HCT116 (cell line): ENCODE results near the gene TMIE. TPM values are rescaled to one million over a fixed set of nuclear protein-coding genes. Genes with fewer than 3 reads are reported as not detected.

Experiments
- ATAC-seq: fragments of 200-7000 bp; cut with Tn5 transposase; 2 replicates; pipeline ENCODE4 v1.9.1; 2020; ENCODE audit warnings: mild to moderate bottlenecking, moderate library complexity
- BruUV-seq: library from RNA; stranded (reverse); fragments of 400-500 nt; replicated peaks from 2 replicates; lab custom pipeline; 2021; lab: Mats Ljungman, UMichigan
- CTCF ChIA-PET: fragments of 300-600 bp; sonication (Branson Sonifier 250); formaldehyde crosslinking; loops from one replicate; lab custom pipeline; 2021; ENCODE audit warnings: antibody characterized with exemption; lab: Charles Lee
- POLR2A ChIA-PET: fragments of 300-600, 350-600 bp; sonication (Branson Sonifier 250); formaldehyde crosslinking; loops from one replicate; lab custom pipeline; 2021; ENCODE audit warnings: antibody characterized with exemption; lab: Charles Lee
- RAD21 ChIA-PET, 2 experiments: fragments of 300-600 bp; sonication (Branson Sonifier 250); formaldehyde crosslinking; loops; one replicate each; lab custom pipeline; 2023; ENCODE audit warnings: low total read pairs in 2 of 2; ENCODE audit not compliant: uncharacterized antibody in 2 of 2, unreplicated experiment in 2 of 2, low non-redundant PET in 1 of 2; lab: Charles Lee
- DNase-seq: peaks from one replicate; pipeline ENCODE4 v3.0.0-alpha.2; 2010; ENCODE audit warnings: low read depth, low spot score
- H2AFZ ChIP-seq: fragments of 200-600 bp; shearing (Covaris generic), sonication (generic); 2 replicates; pipeline ENCODE4 v1.6.1; 2017; ENCODE audit warnings: low read depth, mixed run types, mixed read lengths, antibody characterized with exemption, low read length; ENCODE audit not compliant: poor library complexity, severe bottlenecking
- H3K27ac ChIP-seq: 2 replicates; pipeline ENCODE4 v1.5.1; 2012; ENCODE audit warnings: low read depth, low read length
- H3K27me3 ChIP-seq: fragments of 200-600 bp; sonication (generic); 2 replicates; pipeline ENCODE4 v1.6.1; 2016; ENCODE audit warnings: mixed run types, low read length, mixed read lengths; ENCODE audit not compliant: insufficient read depth
- H3K36me3 ChIP-seq, 2 experiments: fragments of 200-500 bp in 1 of 2; fragments of 200-600 bp in 1 of 2; sonication (Bioruptor generic) in 1 of 2; sonication (generic) in 1 of 2; 2 replicates each; pipeline versions ENCODE4 v1.5.1 to v1.6.1; 2014 to 2016; ENCODE audit warnings: low read length in 2 of 2, inconsistent platforms in 1 of 2, mixed read lengths in 1 of 2, mixed run types in 1 of 2; ENCODE audit not compliant: insufficient read depth in 2 of 2, control insufficient read depth in 1 of 2
- H3K4me1 ChIP-seq, 2 experiments: fragments of 200-600 bp in 1 of 2; sonication (generic) in 1 of 2; 2 replicates each; pipeline versions ENCODE4 v1.5.1 to v1.6.1; 2012 to 2017; ENCODE audit warnings: low read length in 2 of 2, inconsistent platforms in 1 of 2, mild to moderate bottlenecking in 1 of 2, mixed read lengths in 1 of 2, mixed run types in 1 of 2, moderate library complexity in 1 of 2; ENCODE audit not compliant: insufficient read depth in 2 of 2, control insufficient read depth in 1 of 2
- H3K4me2 ChIP-seq: fragments of 200-600 bp; sonication (generic); 2 replicates; pipeline ENCODE4 v1.6.1; 2017; ENCODE audit warnings: mixed run types, low read length, mixed read lengths
- H3K4me3 ChIP-seq, 2 experiments: fragments of 200-600 bp in 1 of 2; sonication (generic) in 1 of 2; replicated peaks in 1 of 2; 2 replicates each; pipeline ENCODE4 v1.5.1; 2011 to 2016; ENCODE audit warnings: low read length in 2 of 2, control low read depth in 1 of 2, low read depth in 1 of 2, mild to moderate bottlenecking in 1 of 2, mixed read lengths in 1 of 2, mixed run types in 1 of 2
- H3K79me2 ChIP-seq: fragments of 200-600 bp; sonication (generic); 2 replicates; pipeline ENCODE4 v1.6.1; 2017; ENCODE audit warnings: mild to moderate bottlenecking, mixed run types, low read length, moderate library complexity, mixed read lengths; ENCODE audit not compliant: insufficient read depth
- H3K9ac ChIP-seq: fragments of 200-600 bp; sonication (generic); 2 replicates; pipeline ENCODE4 v1.6.1; 2016; ENCODE audit warnings: low read length, mixed read lengths
- H3K9me2 ChIP-seq: fragments of 200-600 bp; sonication (generic), shearing (Covaris generic); 2 replicates; pipeline ENCODE4 v1.6.1; 2017; ENCODE audit warnings: mixed run types, mild to moderate bottlenecking, moderate library complexity; ENCODE audit not compliant: insufficient read depth
- H3K9me3 ChIP-seq, 2 experiments: fragments of 200-500 bp in 1 of 2; fragments of 200-600 bp in 1 of 2; sonication (Bioruptor generic) in 1 of 2; sonication (generic) in 1 of 2; 2 replicates each; pipeline ENCODE4 v1.6.1; 2014 to 2017; ENCODE audit warnings: low read length in 2 of 2, mixed read lengths in 2 of 2, inconsistent platforms in 1 of 2, low read depth in 1 of 2, mild to moderate bottlenecking in 1 of 2, mixed run types in 1 of 2, moderate library complexity in 1 of 2; ENCODE audit not compliant: control insufficient read depth in 1 of 2, insufficient read depth in 1 of 2
- H4K20me1 ChIP-seq: fragments of 200-600 bp; sonication (generic), shearing (Covaris generic); 2 replicates; pipeline ENCODE4 v1.6.1; 2017; ENCODE audit warnings: mixed run types, mild to moderate bottlenecking, moderate library complexity; ENCODE audit not compliant: insufficient read depth
- CBX3 ChIP-seq: IDR thresholded peaks from 2 replicates; pipeline ENCODE4 v1.6.1; 2012; ENCODE audit warnings: low read depth
- ELF1 ChIP-seq: IDR thresholded peaks from 2 replicates; pipeline ENCODE4 v1.6.1; 2012; ENCODE audit warnings: low read depth, borderline replicate concordance
- SIN3A ChIP-seq: IDR thresholded peaks from 2 replicates; pipeline ENCODE4 v1.6.1; 2012; ENCODE audit warnings: low read depth
- intact Hi-C: fragments of 100-400 bp; cut with micrococcal nuclease; formaldehyde crosslinking; loops from 2 replicates; pipeline ENCODE4 v1.10.0; 2022
- total RNA-seq: library from RNA; stranded (reverse); gene quantifications from one replicate; pipeline ENCODE4 v1.2.1, GENCODE V29; 2021; ENCODE audit not compliant: unreplicated experiment
- TF ChIP-seq, protein P1 (sequence below), 3 experiments: fragments of 200-600 bp in 1 of 3; sonication (generic) in 1 of 3; IDR thresholded peaks in 2 of 3; conservative IDR thresholded peaks in 1 of 3; 2 replicates each; pipeline ENCODE4 v1.5.1; 2012 to 2017; ENCODE audit warnings: low read depth in 2 of 3, low read length in 2 of 3, antibody characterized with exemption in 1 of 3, borderline replicate concordance in 1 of 3, control low read depth in 1 of 3, mild to moderate bottlenecking in 1 of 3, mixed read lengths in 1 of 3, mixed run types in 1 of 3, moderate library complexity in 1 of 3; ENCODE audit not compliant: insufficient read depth in 1 of 3

Gene TMIE
- total RNA-seq, 1 experiment from 2014 or later, result 0.74 TPM

- H4K20me1 ChIP-seq, result no peaks in the 10 kb centered on the region
- intact Hi-C loops, result no loop called here
- ChIA-PET CTCF (interaction anchor here (1.4 kb wide), 1 partner anchor 26 kb away, joined by 5 read pairs; no protein-coding TSS in a partner anchor), POLR2A (no interaction called here), RAD21 (no interaction called here)
- BruUV-seq, result no TSS peak
- no peak for ATAC-seq
- H3K4me3 ChIP-seq, result no peak overlapping the region
- peaks cover 0 to 11% of the 10 kb centered on the region in 2 experiments; a peak in 2 of 4 replicates for H3K4me1 ChIP-seq
- DNase-seq, result no peak
- no peak overlapping the region for H2AFZ ChIP-seq
- no peak overlapping the region for H3K9ac ChIP-seq
- no peaks in the 10 kb centered on the region for H3K9me3 ChIP-seq
- no peak overlapping the region for H3K27ac ChIP-seq
- TF ChIP-seq, protein P1, sequence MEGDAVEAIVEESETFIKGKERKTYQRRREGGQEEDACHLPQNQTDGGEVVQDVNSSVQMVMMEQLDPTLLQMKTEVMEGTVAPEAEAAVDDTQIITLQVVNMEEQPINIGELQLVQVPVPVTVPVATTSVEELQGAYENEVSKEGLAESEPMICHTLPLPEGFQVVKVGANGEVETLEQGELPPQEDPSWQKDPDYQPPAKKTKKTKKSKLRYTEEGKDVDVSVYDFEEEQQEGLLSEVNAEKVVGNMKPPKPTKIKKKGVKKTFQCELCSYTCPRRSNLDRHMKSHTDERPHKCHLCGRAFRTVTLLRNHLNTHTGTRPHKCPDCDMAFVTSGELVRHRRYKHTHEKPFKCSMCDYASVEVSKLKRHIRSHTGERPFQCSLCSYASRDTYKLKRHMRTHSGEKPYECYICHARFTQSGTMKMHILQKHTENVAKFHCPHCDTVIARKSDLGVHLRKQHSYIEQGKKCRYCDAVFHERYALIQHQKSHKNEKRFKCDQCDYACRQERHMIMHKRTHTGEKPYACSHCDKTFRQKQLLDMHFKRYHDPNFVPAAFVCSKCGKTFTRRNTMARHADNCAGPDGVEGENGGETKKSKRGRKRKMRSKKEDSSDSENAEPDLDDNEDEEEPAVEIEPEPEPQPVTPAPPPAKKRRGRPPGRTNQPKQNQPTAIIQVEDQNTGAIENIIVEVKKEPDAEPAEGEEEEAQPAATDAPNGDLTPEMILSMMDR (IDR thresholded peaks at IDR 0.05 in 2 of 3, conservative IDR thresholded peaks at IDR 0.05 in 1 of 3; ENCODE audit: borderline replicate concordance in 1 of 3, insufficient read depth in 1 of 3, low read depth in 2 of 3, low read length in 2 of 3), result no peak
- no peak for TF ChIP-seq ELF1
- H3K9me2 ChIP-seq, result no peaks in the 10 kb centered on the region
- H3K27me3 ChIP-seq, result no peaks in the 10 kb centered on the region
- no peak overlapping the region for H3K4me2 ChIP-seq
- no peaks in the 10 kb centered on the region for H3K79me2 ChIP-seq
- no peaks in the 10 kb centered on the region for H3K36me3 ChIP-seq
Measured at GRCh38 chr3:46655271-46655670, 45.9 kb upstream of the TMIE start.

GRCh38 chr3:46656778-46657556 is 44.2 kb upstream of the TMIE start:
- Histone ChIP-seq H3K36me3 (no peaks in the 10 kb centered on the region), H3K4me1 (peaks cover 5 to 21% of the 10 kb centered on the region in 2 experiments)
- ATAC-seq, result peak; percentile 80
- intact Hi-C loops, result no loop called here
- POLR2A ChIA-PET, result no interaction called here
- TF ChIP-seq SIN3A (no peak), CBX3 (no peak)
- TF ChIP-seq, protein P1 (IDR thresholded peaks at IDR 0.05 in 2 of 3, conservative IDR thresholded peaks at IDR 0.05 in 1 of 3; ENCODE audit: borderline replicate concordance in 1 of 3, insufficient read depth in 1 of 3, low read depth in 2 of 3, low read length in 2 of 3), result 0 out of 6 replicates have a peak, but pooled peaks of 1 of the 3 experiments have one; percentile 19
- TF ChIP-seq, all 23 proteins: peak for 1
- peak overlapping the region; percentile 17 for H2AFZ ChIP-seq
- H3K27me3 ChIP-seq, result no peaks in the 10 kb centered on the region
- no peaks in the 10 kb centered on the region for H3K9me2 ChIP-seq
- ChIA-PET RAD21 (no interaction called here), CTCF (interaction anchor here (1.4 kb wide), 1 partner anchor 27 kb away, joined by 5 read pairs; no protein-coding TSS in a partner anchor)
- H4K20me1 ChIP-seq, result no peaks in the 10 kb centered on the region
- no peak overlapping the region for H3K9ac ChIP-seq
- no peak for DNase-seq
- no peak overlapping the region for H3K4me3 ChIP-seq
- no peaks in the 10 kb centered on the region for H3K9me3 ChIP-seq
- H3K27ac ChIP-seq, result no peak overlapping the region
- no peaks in the 10 kb centered on the region for H3K79me2 ChIP-seq
- H3K4me2 ChIP-seq, result peak overlapping the region; percentile 20; the same call in 1 of the 2 replicates
- no TSS peak for BruUV-seq
